Endothelial cell of umbilical vein (primary cell): Measurements from ENCODE around the gene VPS37C.

Source experiments
- CTCF ChIP-seq, 2 donors: IDR thresholded peaks; 1 replicate in 1 of 2; 2 replicates in 1 of 2; pipeline ENCODE4 v1.5.1; 2011; ENCODE audit warnings: low read length in 2 of 2, mild to moderate bottlenecking in 2 of 2, moderate library complexity in 2 of 2, control low read depth in 1 of 2, inconsistent platforms in 1 of 2, low read depth in 1 of 2; ENCODE audit not compliant: insufficient read depth in 1 of 2; ENCODE audit errors: extremely low read depth in 1 of 2
- EZH2 ChIP-seq: IDR thresholded peaks from 2 replicates; pipeline ENCODE4 v1.6.1; 2012; ENCODE audit warnings: borderline replicate concordance, low read depth, mild to moderate bottlenecking, moderate library complexity, low read length, inconsistent platforms; ENCODE audit not compliant: severe bottlenecking
- MAX ChIP-seq: IDR thresholded peaks from 2 replicates; pipeline ENCODE4 v1.6.1; 2011; ENCODE audit not compliant: insufficient read depth, insufficient read length
- MYC ChIP-seq: IDR thresholded peaks from one replicate; pipeline ENCODE4 v1.6.1; 2011; ENCODE audit warnings: mild to moderate bottlenecking, low read depth, low read length
- POLR2A ChIP-seq: IDR thresholded peaks from 2 replicates; pipeline ENCODE4 v1.6.1; 2012; ENCODE audit warnings: low read depth, mild to moderate bottlenecking, control low read depth, low read length
- POLR2AphosphoS5 ChIP-seq: IDR thresholded peaks from 2 replicates; pipeline ENCODE4 v1.6.1; 2012; ENCODE audit warnings: low read depth, mild to moderate bottlenecking, control low read depth, low read length, moderate library complexity; ENCODE audit not compliant: insufficient read depth

- TF ChIP-seq CTCF (IDR thresholded peaks at IDR 0.05; ENCODE audit: extremely low read depth in 1 of 2, insufficient read depth in 1 of 2, low read depth in 1 of 2, low read length in 2 of 2) (no peak), MAX (no peak), POLR2A (no peak), POLR2AphosphoS5 (no peak), EZH2 (no peak), MYC (no peak)
These were observed 50.2 kb downstream of the VPS37C start for GRCh38 chr11:61111050-61111435.
